Measurements from ENCODE around the gene MYO9B. TPM values are rescaled to one million over a fixed set of nuclear protein-coding genes. Genes with fewer than 3 reads are reported as not detected.

Gene MYO9B
- total RNA-seq, 1 donor from 2014 or later: 123 TPM

DNA sequence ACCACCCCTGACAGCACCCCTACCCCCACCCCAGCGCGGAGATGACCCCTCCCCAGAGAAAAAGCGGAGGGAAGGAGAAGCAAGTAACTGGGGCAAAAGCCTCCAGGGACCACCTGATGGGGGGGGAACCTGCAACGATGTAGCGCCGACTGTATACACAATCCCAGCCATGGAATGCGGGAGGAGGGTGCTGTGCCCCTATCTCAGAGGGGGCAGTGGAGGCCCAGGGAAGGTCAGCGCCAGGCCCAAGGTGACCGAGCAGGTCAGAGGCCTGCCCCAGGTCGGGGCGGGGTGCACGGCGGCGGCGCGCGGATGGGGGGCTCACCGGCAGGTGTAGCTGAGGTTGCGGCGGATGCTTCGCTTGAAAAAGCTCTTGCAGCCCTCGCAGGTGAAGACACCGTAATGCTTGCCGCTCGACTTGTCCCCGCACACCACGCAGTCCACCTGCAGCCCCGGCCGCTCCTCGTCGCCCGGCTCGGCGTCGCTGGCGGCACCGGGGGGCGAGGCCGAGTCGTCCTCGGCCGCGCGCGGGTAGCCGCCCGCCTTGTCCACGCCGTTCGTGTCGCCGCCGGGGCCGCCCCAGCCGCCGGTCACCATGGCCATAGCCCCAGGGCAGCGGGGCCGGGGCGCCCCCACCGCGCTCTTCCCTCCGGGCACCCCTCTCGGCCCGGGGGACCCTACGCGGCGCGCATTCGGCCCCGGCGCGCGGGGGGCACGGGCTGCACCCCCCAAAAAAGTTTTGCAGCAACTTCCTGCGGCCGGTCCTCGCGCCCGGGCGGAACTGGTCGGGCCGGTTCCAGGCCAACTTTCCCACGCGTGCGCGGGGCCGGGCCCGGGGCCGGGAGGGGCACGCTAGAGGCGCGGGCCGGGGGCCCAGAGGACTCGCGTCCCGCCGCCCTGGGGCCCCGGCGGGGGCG lies 169.3 kb downstream of the MYO9B start:
- Histone ChIP-seq H2AFZ (ENCODE audit: low read depth, low read length) (peak overlapping the region; percentile 34), H3K9ac (ENCODE audit: low read length) (peak overlapping the region; percentile 79), H3K36me3 (ENCODE audit: insufficient read depth, low read length) (no peaks in the 10 kb centered on the region), H3K79me2 (ENCODE audit: insufficient read depth, low read length) (peaks cover 32% of the 10 kb centered on the region), H3K4me3 (ENCODE audit: insufficient read depth, low read depth, low read length) (peak overlapping the region; percentile 74), H3K27ac (ENCODE audit: low read depth, low read length) (no peak overlapping the region), H3K9me3 (ENCODE audit: insufficient read depth, low read depth, low read length) (no peaks in the 10 kb centered on the region), H3K4me2 (ENCODE audit: low read length) (peak overlapping the region; percentile 96), H4K20me1 (ENCODE audit: insufficient read depth, low read length) (peaks cover 29% of the 10 kb centered on the region), H3K4me1 (ENCODE audit: insufficient read depth, low read length) (peaks cover 19% of the 10 kb centered on the region), H3K27me3 (ENCODE audit: insufficient read depth, low read length) (no peaks in the 10 kb centered on the region)
- Mint-ChIP-seq H3K27me3 (ENCODE audit: low read depth, unreplicated experiment) (no peaks in the 10 kb centered on the region), H3K4me1 (ENCODE audit: low read depth, unreplicated experiment) (peaks cover 24% of the 10 kb centered on the region), H3K27ac (ENCODE audit: unreplicated experiment) (no peak overlapping the region), H3K4me3 (ENCODE audit: unreplicated experiment) (peak overlapping the region; percentile 95), H3K36me3 (ENCODE audit: low read depth, unreplicated experiment) (peaks cover 7% of the 10 kb centered on the region), H3K9me3 (ENCODE audit: unreplicated experiment) (no peaks in the 10 kb centered on the region)
- DNase-seq (ENCODE audit: low read depth) (no peak), FAIRE-seq (no peak)
- TF ChIP-seq, protein P1, sequence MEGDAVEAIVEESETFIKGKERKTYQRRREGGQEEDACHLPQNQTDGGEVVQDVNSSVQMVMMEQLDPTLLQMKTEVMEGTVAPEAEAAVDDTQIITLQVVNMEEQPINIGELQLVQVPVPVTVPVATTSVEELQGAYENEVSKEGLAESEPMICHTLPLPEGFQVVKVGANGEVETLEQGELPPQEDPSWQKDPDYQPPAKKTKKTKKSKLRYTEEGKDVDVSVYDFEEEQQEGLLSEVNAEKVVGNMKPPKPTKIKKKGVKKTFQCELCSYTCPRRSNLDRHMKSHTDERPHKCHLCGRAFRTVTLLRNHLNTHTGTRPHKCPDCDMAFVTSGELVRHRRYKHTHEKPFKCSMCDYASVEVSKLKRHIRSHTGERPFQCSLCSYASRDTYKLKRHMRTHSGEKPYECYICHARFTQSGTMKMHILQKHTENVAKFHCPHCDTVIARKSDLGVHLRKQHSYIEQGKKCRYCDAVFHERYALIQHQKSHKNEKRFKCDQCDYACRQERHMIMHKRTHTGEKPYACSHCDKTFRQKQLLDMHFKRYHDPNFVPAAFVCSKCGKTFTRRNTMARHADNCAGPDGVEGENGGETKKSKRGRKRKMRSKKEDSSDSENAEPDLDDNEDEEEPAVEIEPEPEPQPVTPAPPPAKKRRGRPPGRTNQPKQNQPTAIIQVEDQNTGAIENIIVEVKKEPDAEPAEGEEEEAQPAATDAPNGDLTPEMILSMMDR (IDR thresholded peaks at IDR 0.05; ENCODE audit: insufficient read depth, low read depth, low read length): no peak
- no peak for TF ChIP-seq EZH2 (IDR thresholded peaks at IDR 0.05; ENCODE audit: insufficient read depth, low read length)

DNA sequence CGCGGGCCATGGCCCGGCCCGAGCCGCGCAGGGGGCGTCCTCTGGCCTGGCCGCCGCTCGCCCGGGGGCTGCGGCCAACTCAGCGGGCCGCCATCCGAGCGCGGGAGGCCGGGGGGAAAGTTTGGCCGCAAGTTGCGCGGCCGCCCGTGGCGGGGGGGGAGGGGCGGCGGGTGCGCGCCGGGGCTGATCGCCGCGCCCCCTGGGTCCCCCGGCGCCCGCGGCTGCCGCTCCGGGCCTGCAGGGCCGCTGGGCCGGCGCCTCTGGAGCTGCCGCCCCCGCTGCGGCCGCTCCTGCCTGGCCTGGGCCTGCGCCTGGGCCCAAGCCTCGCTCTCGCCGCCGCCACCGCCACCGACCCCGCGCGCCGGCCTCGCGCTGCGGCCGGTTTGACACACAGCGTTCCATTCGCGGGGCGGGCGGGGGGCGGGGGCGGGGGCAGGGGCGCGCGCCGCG lies 170.0 kb downstream of the MYO9B start, which contains the start of gene NR2F6:
TSS of gene NR2F6 (minus strand) at position 385 of the 450 bp plus-strand sequence. CDS start 699 bp downstream, outside the sequence.
- TF ChIP-seq, protein P1 (IDR thresholded peaks at IDR 0.05; ENCODE audit: insufficient read depth, low read depth, low read length): no peak
- no peak for TF ChIP-seq EZH2 (IDR thresholded peaks at IDR 0.05; ENCODE audit: insufficient read depth, low read length)
- Histone ChIP-seq H3K4me1 (ENCODE audit: insufficient read depth, low read length) (peaks cover 19% of the 10 kb centered on the region), H3K36me3 (ENCODE audit: insufficient read depth, low read length) (no peaks in the 10 kb centered on the region), H2AFZ (ENCODE audit: low read depth, low read length) (peak within 1 kb of the TSS; percentile 73), H3K4me2 (ENCODE audit: low read length) (peak within 1 kb of the TSS; percentile 96), H3K4me3 (ENCODE audit: insufficient read depth, low read depth, low read length) (peak within 1 kb of the TSS; percentile 74), H4K20me1 (ENCODE audit: insufficient read depth, low read length) (peaks cover 25% of the 10 kb centered on the region), H3K9me3 (ENCODE audit: insufficient read depth, low read depth, low read length) (no peaks in the 10 kb centered on the region), H3K27ac (ENCODE audit: low read depth, low read length) (no peak within 1 kb of the TSS), H3K27me3 (ENCODE audit: insufficient read depth, low read length) (no peaks in the 10 kb centered on the region), H3K79me2 (ENCODE audit: insufficient read depth, low read length) (peaks cover 32% of the 10 kb centered on the region), H3K9ac (ENCODE audit: low read length) (peak within 1 kb of the TSS; percentile 79)
- no peak for FAIRE-seq
- no peaks in the 10 kb centered on the region for H3K9me3 Mint-ChIP-seq (ENCODE audit: unreplicated experiment)
- DNase-seq (ENCODE audit: low read depth): no peak
- H3K36me3 Mint-ChIP-seq (ENCODE audit: low read depth, unreplicated experiment): peaks cover 6% of the 10 kb centered on the region
- peaks cover 24% of the 10 kb centered on the region for H3K4me1 Mint-ChIP-seq (ENCODE audit: low read depth, unreplicated experiment)
- H3K27ac Mint-ChIP-seq (ENCODE audit: unreplicated experiment): peak within 1 kb of the TSS; percentile 69
- peak within 1 kb of the TSS; percentile 95 for H3K4me3 Mint-ChIP-seq (ENCODE audit: unreplicated experiment)
- H3K27me3 Mint-ChIP-seq (ENCODE audit: low read depth, unreplicated experiment): no peaks in the 10 kb centered on the region
